ENCODE data around the gene KAT2A.

Gene KAT2A

GRCh38 chr17:42112552-42113176, 8.5 kb downstream of the KAT2A start, which contains the start of gene DHX58:
Gene DHX58, minus strand, starts transcription at chr17:42112714. Its CDS starts 822 bp downstream, at chr17:42111892.
- peak; percentile 85 for DNase-seq

- no peak for DNase-seq
Measured at GRCh38 chr17:42111871-42112551, 9.2 kb downstream of the KAT2A start.

- no peak for DNase-seq
Measured at GRCh38 chr17:42111265-42111636, 9.9 kb downstream of the KAT2A start.

- peak; percentile 15 for DNase-seq
Measured at GRCh38 chr17:42110301-42111264, 10.6 kb downstream of the KAT2A start.

- DNase-seq = no peak
Measured at GRCh38 chr17:42109086-42109485, 12.1 kb downstream of the KAT2A start.

GRCh38 chr17:42107597-42108576, 13.3 kb downstream of the KAT2A start:
- DNase-seq = peak; percentile 94

- no peak for DNase-seq
Measured at GRCh38 chr17:42107124-42107523, 14.0 kb downstream of the KAT2A start.

- DNase-seq = no peak
Measured at GRCh38 chr17:42106009-42106408, 15.2 kb downstream of the KAT2A start.

- no peak for DNase-seq
Measured at GRCh38 chr17:42104264-42104663, 16.9 kb downstream of the KAT2A start.

GRCh38 chr17:42103221-42103954, 17.8 kb downstream of the KAT2A start:
- no peak for DNase-seq

GRCh38 chr17:42101513-42102292, 19.5 kb downstream of the KAT2A start:
- DNase-seq = peak; percentile 71

- DNase-seq = no peak
Measured at GRCh38 chr17:42098730-42099399, 22.3 kb downstream of the KAT2A start.

- DNase-seq = peak; percentile 72
Measured at GRCh38 chr17:42097691-42098631, 23.2 kb downstream of the KAT2A start, which contains the start of gene ZNF385C. Gene ZNF385C, minus strand, starts transcription at chr17:42098473. Its CDS starts 35,417 bp downstream, at chr17:42063056.

GRCh38 chr17:42096360-42097111, 24.6 kb downstream of the KAT2A start:
- DNase-seq = no peak

- DNase-seq = no peak
Measured at GRCh38 chr17:42094375-42095069, 26.6 kb downstream of the KAT2A start.

GRCh38 chr17:42092939-42093338, 28.2 kb downstream of the KAT2A start:
- no peak for DNase-seq

Measured in CD4-positive, alpha-beta T cell treated with Interleukin-6 for 4 hours (primary cell).